Measurements from ENCODE around the gene MYT1. TPM values are rescaled to one million over a fixed set of nuclear protein-coding genes. Genes with fewer than 3 reads are reported as not detected.

The MYT1 gene
- total RNA-seq, 1 experiment from 2014 or later, result not detected

DNA sequence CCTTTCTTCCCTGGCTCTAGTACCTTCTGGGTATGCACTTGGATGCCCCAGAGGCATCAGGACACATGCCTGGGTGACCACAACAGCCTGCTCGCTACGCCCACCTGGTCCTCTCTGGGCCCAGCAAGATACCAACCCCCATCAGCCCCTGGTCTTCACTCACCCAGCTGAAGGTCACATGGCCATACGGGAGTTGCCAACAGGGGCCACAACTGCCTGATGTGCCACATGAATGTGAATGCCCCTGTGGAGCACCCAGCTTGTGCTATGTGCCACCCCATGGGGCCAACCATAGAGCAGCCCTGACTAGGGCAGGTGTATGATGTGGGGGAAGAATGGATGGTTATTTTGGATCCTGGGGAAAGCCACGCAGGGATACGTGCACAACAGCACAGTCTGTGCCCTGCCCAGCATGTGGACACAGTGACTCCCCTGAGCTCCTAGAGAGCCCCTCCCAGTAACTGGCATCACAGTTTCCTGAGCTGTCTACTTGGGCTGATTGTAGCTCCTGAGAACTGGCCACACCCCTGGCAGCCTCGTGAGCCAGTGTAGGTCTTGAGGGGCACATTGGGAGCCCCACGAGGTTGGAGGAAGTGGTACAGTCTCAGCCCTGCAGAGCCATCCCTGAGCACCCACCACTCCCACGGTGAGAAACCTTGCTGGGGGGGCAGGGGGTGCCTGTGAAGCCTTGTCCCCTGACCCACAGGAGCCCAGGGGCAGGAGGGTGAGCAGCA lies 80.8 kb downstream of the MYT1 start:
- DNase-seq (ENCODE audit: low read depth), result no peak

GRCh38 chr20:64245746-64246595 lies 81.7 kb downstream of the MYT1 start:
- DNase-seq (ENCODE audit: low read depth), result no peak

- DNase-seq (ENCODE audit: low read depth), result no peak
Measured at GRCh38 chr20:64246616-64247306, 82.5 kb downstream of the MYT1 start.

DNA sequence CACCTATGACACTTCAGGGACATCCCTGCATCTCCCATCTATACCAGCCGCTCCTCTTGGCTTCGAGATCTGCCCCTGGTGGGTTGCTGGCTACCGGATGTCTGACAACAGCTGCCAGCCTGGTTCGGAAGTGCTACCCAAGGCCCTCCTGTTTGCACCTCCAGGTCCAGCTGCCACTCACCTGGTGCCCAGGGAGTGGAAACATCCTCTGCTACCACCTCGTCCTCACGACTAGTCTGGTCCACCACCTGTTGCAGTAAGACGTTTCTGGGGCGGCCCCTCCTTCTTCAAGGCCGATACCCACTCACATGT lies 83.0 kb downstream of the MYT1 start:
- no peak for DNase-seq (ENCODE audit: low read depth)

GRCh38 chr20:64247970-64248841 lies 84.0 kb downstream of the MYT1 start:
- DNase-seq (ENCODE audit: low read depth), result no peak

GRCh38 chr20:64250027-64250426 lies 85.8 kb downstream of the MYT1 start:
- no peak for DNase-seq (ENCODE audit: low read depth)

DNA sequence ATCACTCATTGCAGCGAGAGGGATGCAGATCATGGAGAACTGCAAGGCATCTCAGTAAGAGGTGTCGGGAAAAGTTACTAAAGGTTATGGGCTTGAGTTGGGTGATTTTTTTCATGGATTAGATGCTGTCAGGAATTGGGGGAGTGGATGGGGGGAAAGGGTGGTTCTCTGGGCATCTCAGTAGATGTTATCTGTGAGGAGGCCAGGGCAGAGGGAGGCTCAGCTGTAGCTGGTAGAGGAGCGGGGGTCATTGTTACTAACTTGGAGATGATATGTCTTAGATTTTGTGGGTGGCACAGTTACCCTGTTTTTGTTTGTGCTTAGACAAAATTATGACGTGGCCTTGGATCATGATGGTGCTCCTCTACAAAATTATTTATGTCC lies 88.7 kb downstream of the MYT1 start:
- no peak for DNase-seq (ENCODE audit: low read depth)

DNA sequence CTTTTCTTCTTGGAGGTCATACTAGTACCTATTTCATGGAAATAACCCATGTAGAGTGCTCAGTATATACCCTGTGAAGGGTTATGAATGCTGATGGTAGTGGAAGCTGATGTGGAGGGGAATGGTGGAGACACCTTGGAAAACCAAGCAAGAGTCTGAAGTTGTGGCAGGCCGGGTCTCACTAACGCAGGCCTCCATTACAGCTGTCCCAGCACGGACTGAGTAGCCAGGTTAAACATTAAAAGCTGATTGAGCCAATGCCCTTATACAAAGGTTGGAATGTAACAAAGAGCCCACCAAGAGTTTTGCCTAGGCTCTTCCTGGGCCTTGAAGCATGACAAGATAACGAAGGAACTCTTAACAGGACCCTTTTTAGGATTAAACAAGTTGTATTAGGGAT lies 89.2 kb downstream of the MYT1 start:
- DNase-seq (ENCODE audit: low read depth), result no peak

DNA sequence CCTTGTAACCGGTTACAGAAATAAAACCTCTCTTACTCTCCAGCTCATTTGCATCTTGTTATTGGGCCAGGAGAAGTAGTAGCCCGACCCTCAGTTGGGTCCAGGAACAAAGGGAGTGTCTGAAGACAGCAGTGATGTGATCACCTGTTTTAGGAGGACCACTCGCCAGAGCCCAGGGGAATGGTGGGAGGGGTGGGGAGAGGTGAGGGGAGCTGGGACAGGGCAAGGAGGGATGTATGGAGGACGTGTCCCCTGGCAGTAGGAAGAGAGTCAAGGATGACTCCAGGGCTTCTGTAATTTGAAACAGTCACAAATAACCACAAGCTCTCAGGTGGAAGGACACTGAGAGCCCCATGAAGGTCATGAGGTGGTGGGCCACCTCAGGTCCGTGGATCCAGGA lies 89.9 kb downstream of the MYT1 start:
- DNase-seq (ENCODE audit: low read depth), result no peak

GRCh38 chr20:64254571-64255360 lies 90.5 kb downstream of the MYT1 start:
- DNase-seq (ENCODE audit: low read depth), result no peak

- peak; percentile 86 for DNase-seq (ENCODE audit: low read depth)
Measured at GRCh38 chr20:64255361-64256281, 91.4 kb downstream of the MYT1 start, which contains the start of gene PCMTD2. Gene PCMTD2, plus strand, starts transcription at chr20:64255748. Its CDS starts 4,218 bp downstream, at chr20:64259966.

DNA sequence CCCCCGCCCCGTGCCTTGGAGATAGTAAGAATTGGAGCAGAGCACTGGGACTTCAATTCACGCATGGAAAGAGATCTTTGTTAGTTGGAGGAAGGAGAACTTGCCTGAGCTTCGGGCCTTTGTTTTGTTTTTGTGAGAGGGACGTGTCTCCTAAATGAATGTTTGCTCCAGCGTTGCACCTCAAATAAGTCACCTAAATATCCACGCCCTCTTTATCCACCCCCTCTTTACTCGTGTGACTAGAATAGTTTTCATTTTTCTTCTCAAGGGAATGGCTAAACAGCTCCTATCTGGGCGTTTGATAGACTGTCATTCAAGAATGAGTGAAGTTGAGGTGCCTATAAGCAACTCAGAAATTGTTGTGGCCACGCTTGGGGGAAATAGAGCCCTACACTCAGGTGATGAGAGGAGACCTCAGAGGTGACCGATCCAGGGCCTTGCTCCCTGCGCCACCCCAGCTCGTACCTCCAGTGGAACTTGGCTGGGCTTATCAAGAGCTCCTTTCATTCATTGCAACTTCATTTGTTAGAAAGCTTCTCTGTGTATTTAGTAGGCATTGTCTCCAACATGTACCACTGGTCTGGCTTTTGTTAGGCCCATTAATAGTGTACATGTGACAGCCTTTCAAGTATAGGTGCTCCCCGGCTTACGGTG lies 92.2 kb downstream of the MYT1 start:
- no peak for DNase-seq (ENCODE audit: low read depth)

DNA sequence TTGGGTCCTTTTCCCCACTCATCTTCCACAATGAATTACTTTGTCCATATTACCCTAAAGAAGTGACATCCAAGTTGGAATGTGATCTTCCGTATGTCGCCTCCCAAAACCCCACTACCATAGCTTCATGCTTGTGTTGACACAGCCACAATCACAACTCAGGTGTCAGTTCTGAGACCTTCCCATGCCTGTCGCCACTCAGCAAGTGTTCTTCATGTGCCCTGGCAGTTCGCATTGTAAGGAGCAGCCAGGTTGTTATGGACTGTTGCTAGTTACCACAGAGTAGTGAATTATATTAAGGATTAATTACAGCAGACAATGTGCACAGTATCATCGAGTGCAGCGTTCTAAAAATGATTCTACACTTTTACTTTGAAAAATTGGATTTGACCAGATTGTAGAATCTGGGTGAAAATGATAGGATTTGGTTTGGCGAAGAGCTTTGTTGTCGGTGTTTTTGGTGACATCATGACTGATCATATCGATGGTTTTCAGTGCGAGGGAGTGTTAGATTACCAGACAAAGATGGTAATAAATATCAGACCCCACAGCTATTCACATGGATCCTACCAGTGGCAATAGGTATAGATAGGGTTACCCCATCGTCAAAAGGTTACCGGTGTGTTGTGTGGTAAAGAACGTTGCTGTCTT lies 93.0 kb downstream of the MYT1 start:
- DNase-seq (ENCODE audit: low read depth), result no peak

DNA sequence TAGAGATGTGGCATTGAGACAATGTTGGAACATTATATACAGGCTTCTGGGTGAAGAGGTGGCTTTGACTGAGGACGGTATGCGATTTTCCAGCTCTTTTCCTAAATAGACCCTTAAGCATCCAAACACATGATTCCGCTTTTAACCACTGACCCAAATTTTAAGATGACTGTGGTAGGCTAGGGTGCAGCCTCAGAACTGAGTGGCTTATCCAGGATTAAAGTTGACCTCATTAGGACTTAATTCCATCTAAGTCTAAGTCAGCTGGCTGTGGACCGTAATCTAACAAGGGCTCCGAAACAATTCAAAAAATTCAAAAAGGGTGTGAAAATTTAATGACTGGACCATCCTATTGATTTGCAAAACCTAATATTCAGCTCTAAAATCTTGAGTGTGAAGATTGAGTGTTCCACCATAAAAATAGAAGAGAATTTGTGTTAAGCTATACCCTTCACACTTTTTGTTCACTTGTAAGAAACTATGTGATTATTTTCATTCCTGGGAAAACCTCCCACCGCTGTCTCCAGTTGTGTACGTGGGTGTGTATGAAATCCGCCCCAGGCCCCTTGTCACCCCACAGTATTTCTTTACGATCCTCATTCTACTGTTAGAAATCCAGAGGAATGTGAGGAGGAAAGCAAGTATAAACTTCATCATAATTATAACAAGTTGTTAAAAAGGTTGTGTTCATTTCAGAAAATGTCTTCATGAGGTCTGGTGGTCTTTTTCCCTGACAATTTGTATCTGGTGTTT lies 94.0 kb downstream of the MYT1 start:
- no peak for DNase-seq (ENCODE audit: low read depth)

DNA sequence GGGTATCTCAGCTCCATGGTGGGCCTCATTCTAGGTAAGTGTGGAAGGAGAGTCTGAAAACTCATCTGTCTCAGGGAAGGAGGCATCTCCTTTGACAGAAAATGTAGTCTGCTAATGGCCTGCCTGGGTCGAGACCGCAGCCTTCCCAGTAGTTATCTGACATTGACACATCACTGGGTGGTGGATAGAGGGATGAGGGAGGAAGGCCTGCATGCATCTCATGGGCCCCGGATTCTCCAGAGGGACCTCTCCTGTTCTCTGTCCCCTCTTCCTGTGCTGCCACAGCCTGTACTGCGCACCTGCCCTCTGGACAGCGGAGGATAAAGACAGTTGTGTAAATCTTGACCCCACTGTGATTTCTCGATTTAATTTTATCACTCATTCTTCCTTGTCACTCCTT lies 96.0 kb downstream of the MYT1 start:
- DNase-seq (ENCODE audit: low read depth), result no peak

GRCh38 chr20:64261138-64261537 lies 96.9 kb downstream of the MYT1 start:
- no peak for DNase-seq (ENCODE audit: low read depth)

GRCh38 chr20:64264091-64264490 lies 99.8 kb downstream of the MYT1 start:
- no peak for DNase-seq (ENCODE audit: low read depth)

DNA sequence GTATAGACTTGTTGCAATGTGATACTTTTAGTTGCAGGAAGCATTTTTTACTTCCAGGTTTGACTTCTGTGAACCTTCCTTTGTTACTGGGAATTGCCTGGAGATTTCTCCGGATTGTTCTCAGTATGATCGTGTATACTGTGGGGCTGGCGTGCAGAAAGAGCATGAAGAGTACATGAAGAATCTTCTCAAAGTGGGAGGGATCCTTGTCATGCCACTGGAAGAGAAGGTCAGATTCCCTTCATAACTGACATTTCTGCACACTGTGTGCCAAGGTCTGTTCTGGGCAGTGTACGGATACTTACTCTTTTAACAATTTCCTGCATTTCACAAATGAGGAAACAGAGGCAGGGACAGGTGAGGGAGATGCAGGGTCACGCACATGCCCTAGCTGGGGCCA lies 100.9 kb downstream of the MYT1 start:
- no peak for DNase-seq (ENCODE audit: low read depth)
